GM12878 (cell line): ENCODE data around the gene LACTBL1. TPM values are rescaled to one million over a fixed set of nuclear protein-coding genes. Genes with fewer than 3 reads are reported as not detected.

Experiments used
- ATAC-seq: fragments of 200-7000 bp; cut with Tn5 transposase; 3 replicates; pipeline ENCODE4 v1.9.1; 2020; ENCODE audit warnings: mild to moderate bottlenecking, moderate library complexity
- BruUV-seq: library from RNA; stranded (reverse); fragments of 400-500 nt; replicated peaks from 2 replicates; lab custom pipeline; 2021; lab: Mats Ljungman, UMichigan
- CTCF ChIA-PET: fragments of 300-600 bp; sonication (Branson Sonifier 250); formaldehyde crosslinking; extraction: SDS; loops from one replicate; lab custom pipeline; 2021; ENCODE audit warnings: inconsistent platforms; lab: Yijun Ruan, JAX
- POLR2A ChIA-PET: fragments of 350-600 bp; formaldehyde crosslinking; extraction: SDS; loops from one replicate; lab custom pipeline; 2021; ENCODE audit warnings: inconsistent platforms; lab: Charles Lee
- RAD21 ChIA-PET: fragments of 300-600 bp; sonication (Branson Sonifier 250); formaldehyde crosslinking; loops from one replicate; lab custom pipeline; 2023; ENCODE audit warnings: antibody characterized with exemption; ENCODE audit not compliant: unreplicated experiment; lab: Charles Lee
- SMC1A ChIA-PET: fragments of 300-600 bp; sonication (Branson Sonifier 250); formaldehyde crosslinking; loops from one replicate; lab custom pipeline; 2023; ENCODE audit not compliant: unreplicated experiment, uncharacterized antibody; lab: Charles Lee
- DNase-seq: peaks from one replicate; pipeline ENCODE4 v3.0.0-alpha.2; 2011; ENCODE audit warnings: low read depth, low spot score
- FAIRE-seq: peaks from 3 replicates; lab custom pipeline; 2011; peaks lifted over from hg19 to GRCh38; lab: Jason Lieb, UNC
- H2AFZ ChIP-seq: 2 replicates; pipeline ENCODE4 v1.6.0; 2011; ENCODE audit warnings: low read depth, low read length, control low read depth; ENCODE audit not compliant: control insufficient read depth
- H3K27ac ChIP-seq: 2 replicates; pipeline ENCODE4 v1.5.1; 2011; ENCODE audit warnings: control low read depth; ENCODE audit not compliant: control insufficient read depth, insufficient read depth
- H3K27me3 ChIP-seq, 2 experiments: replicated peaks in 1 of 2; 2 replicates each; pipeline versions ENCODE4 v1.6.0 to v1.6.1; 2011; ENCODE audit warnings: low read length in 1 of 2; ENCODE audit not compliant: control insufficient read depth in 2 of 2, insufficient read depth in 2 of 2
- H3K36me3 ChIP-seq, 2 experiments: 2 replicates each; pipeline ENCODE4 v1.5.1; 2011; ENCODE audit warnings: low read length in 1 of 2; ENCODE audit not compliant: control insufficient read depth in 2 of 2, insufficient read depth in 2 of 2
- H3K4me1 ChIP-seq: 2 replicates; pipeline ENCODE4 v1.6.1; 2011; ENCODE audit warnings: mild to moderate bottlenecking, low read length, moderate library complexity, mixed read lengths; ENCODE audit not compliant: control insufficient read depth, insufficient read depth
- H3K4me2 ChIP-seq: 2 replicates; pipeline ENCODE4 v1.6.0; 2011; ENCODE audit warnings: control low read depth; ENCODE audit not compliant: control insufficient read depth, insufficient read depth
- H3K4me3 ChIP-seq: fragments of 200-600 bp; sonication (generic); 2 replicates; pipeline ENCODE4 v1.5.1; 2016
- H3K79me2 ChIP-seq: 2 replicates; pipeline ENCODE4 v1.6.0; 2011; ENCODE audit warnings: low read length; ENCODE audit not compliant: control insufficient read depth, insufficient read depth
- H3K9ac ChIP-seq: 2 replicates; pipeline ENCODE4 v1.8.0; 2011; ENCODE audit warnings: low read length, control low read depth, mixed read lengths; ENCODE audit not compliant: control insufficient read depth, insufficient read depth
- H3K9me3 ChIP-seq: replicated peaks from 3 replicates; pipeline ENCODE4 v1.5.1; 2011; ENCODE audit warnings: mild to moderate bottlenecking, low read length; ENCODE audit not compliant: control insufficient read depth, insufficient read depth
- H4K20me1 ChIP-seq: 2 replicates; pipeline ENCODE4 v1.6.0; 2011; ENCODE audit not compliant: control insufficient read depth, insufficient read depth
- BCL11A ChIP-seq: IDR thresholded peaks from 2 replicates; pipeline ENCODE4 v1.6.1; 2011; ENCODE audit warnings: low read depth, low read length
- BMI1 ChIP-seq: fragments of 450-650 bp; IDR thresholded peaks from 2 replicates; pipeline ENCODE4 v1.6.1; 2016; ENCODE audit warnings: mild to moderate bottlenecking, moderate library complexity, borderline replicate concordance
- CBX3 ChIP-seq: fragments of 200-600 bp; sonication (generic); IDR thresholded peaks from 2 replicates; pipeline ENCODE4 v1.6.1; 2016; ENCODE audit warnings: low read depth, borderline replicate concordance
- JUND ChIP-seq: IDR thresholded peaks from 2 replicates; pipeline ENCODE4 v1.6.1; 2012; ENCODE audit warnings: low read depth, mild to moderate bottlenecking, low read length, improper control_type of control experiment, moderate library complexity
- MYB ChIP-seq: fragments of 150-350 bp; IDR thresholded peaks from 2 replicates; pipeline ENCODE4 v1.6.1; 2014; ENCODE audit warnings: mild to moderate bottlenecking, low read depth, low read length, borderline replicate concordance
- NFYA ChIP-seq: IDR thresholded peaks from 2 replicates; pipeline ENCODE4 v1.6.1; 2011; ENCODE audit warnings: low read depth, mild to moderate bottlenecking, low read length, improper control_type of control experiment, borderline replicate concordance
- NR2C2 ChIP-seq: IDR thresholded peaks from 2 replicates; pipeline ENCODE4 v1.6.1; 2011; ENCODE audit warnings: borderline replicate concordance, low read depth; ENCODE audit not compliant: control insufficient read depth, insufficient read length
- PAX5 ChIP-seq: IDR thresholded peaks from 2 replicates; pipeline ENCODE4 v1.6.1; 2011; ENCODE audit warnings: low read depth, low read length, borderline replicate concordance
- POLR2AphosphoS2 ChIP-seq: IDR thresholded peaks from 2 replicates; pipeline ENCODE4 v1.6.1; 2011; ENCODE audit warnings: low read depth, mild to moderate bottlenecking, low read length, improper control_type of control experiment, moderate library complexity
- POU2F2 ChIP-seq: IDR thresholded peaks from 3 replicates; pipeline ENCODE4 v1.6.1; 2011; ENCODE audit warnings: low read depth, mild to moderate bottlenecking, low read length, borderline replicate concordance
- TCF7 ChIP-seq: IDR thresholded peaks from 2 replicates; pipeline ENCODE4 v1.6.1; 2014; ENCODE audit warnings: antibody characterized with exemption, borderline replicate concordance
- WGBS: methylation state at CpG from one replicate; pipeline ENCODE4 v1.1.6; 2016; ENCODE audit warnings: low lambda C conversion rate; ENCODE audit not compliant: insufficient replicate concordance, insufficient coverage; ENCODE audit errors: missing lambda C conversion rate; 5-methylcytosine and 5-hydroxymethylcytosine counted together
- in situ Hi-C: fragments of 300-500 bp; cut with MboI; formaldehyde crosslinking; loops from 9 replicates; pipeline ENCODE4 v1.14.3; 2018; ENCODE audit warnings: mixed read lengths
- intact Hi-C: fragments of 100-400 bp; cut with micrococcal nuclease; formaldehyde crosslinking; loops from one replicate; pipeline ENCODE4 v1.14.2; 2022; ENCODE audit not compliant: unreplicated experiment
- polyA plus RNA-seq, 11 experiments: library from polyadenylated mRNA; depleted of rRNA in 4 of 11; unstranded in 6 of 11; stranded (reverse) in 5 of 11; fragments of >200 nt; fragmentation: Nextera tagmentation in 4 of 11; fragmentation: Illumina TruSeq in 1 of 11; extraction: Ambion mirVana in 4 of 11; extraction: Trizol in 1 of 11; gene quantifications; 1 replicate in 1 of 11; 2 replicates in 10 of 11; pipeline versions ENCODE4 v1.2.1 to v1.2.3, GENCODE V29; 2011 to 2016; ENCODE audit warnings: inconsistent platforms in 2 of 11, missing spikeins in 2 of 11, low read depth in 1 of 11
- total RNA-seq, 4 experiments: library from RNA; depleted of rRNA in 3 of 4; stranded (reverse); fragments of >200 nt in 3 of 4; fragmentation: Illumina TruSeq in 1 of 4; extraction: Trizol in 1 of 4; gene quantifications; 2 replicates each; pipeline versions ENCODE4 v1.2.1 to v1.2.3, GENCODE V29; 2013 to 2021
- TF ChIP-seq, protein P1 (sequence below): fragments of 450-650 bp; IDR thresholded peaks from 2 replicates; pipeline ENCODE4 v1.6.1; 2018; ENCODE audit warnings: mild to moderate bottlenecking, low read depth, moderate library complexity; ENCODE audit not compliant: partially characterized antibody
- TF ChIP-seq, protein P2 (sequence below): IDR thresholded peaks from 2 replicates; pipeline ENCODE4 v1.6.1; 2012; ENCODE audit warnings: low read depth, low read length, improper control_type of control experiment

The LACTBL1 gene
- total and polyA plus RNA-seq, 10 of the 15 experiments (the other 5 are each of a cell fraction or from before 2014, with no cell fraction given) = 0.08 TPM; not detected in 9

DNA sequence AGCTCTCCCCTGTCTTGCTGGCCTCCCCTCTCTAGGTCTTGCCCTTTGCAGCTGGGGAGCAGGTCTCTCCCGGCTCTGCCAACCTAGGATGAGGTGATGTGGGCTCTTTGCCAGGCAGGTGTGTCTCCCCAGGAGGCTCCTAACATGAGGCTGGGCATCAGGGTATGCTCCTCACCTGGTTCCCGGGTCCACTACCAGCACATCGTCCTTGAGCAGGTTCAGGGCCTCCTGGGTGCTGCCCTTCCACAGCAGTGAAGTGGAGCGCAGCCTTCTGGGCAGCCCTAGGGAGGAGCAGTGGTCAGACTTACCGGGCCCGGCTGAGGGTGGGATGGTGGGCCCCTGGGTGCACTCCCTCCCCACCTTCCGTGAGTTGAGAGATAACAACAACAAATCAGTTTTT, 17.5 kb downstream of the LACTBL1 start:
- Histone ChIP-seq H3K27ac (no peak overlapping the region), H4K20me1 (no peaks in the 10 kb centered on the region), H3K4me3 (no peak overlapping the region), H3K9me3 (no peaks in the 10 kb centered on the region), H2AFZ (no peak overlapping the region), H3K4me2 (no peak overlapping the region)
- FAIRE-seq = no peak
- SMC1A ChIA-PET = interaction anchor here (0.7 kb wide), 1 partner anchor 295 kb away, joined by 3 read pairs; no protein-coding TSS in a partner anchor
- BruUV-seq = no TSS peak
- TF ChIP-seq TCF7 (no peak), NFYA (no peak), MYB (no peak), PAX5 (no peak), POU2F2 (no peak), POLR2AphosphoS2 (no peak)
- TF ChIP-seq, all 136 proteins: peak for 0
- ChIA-PET RAD21 (interaction anchor here (0.6 kb wide), 1 partner anchor 9 kb away, joined by 3 read pairs; no protein-coding TSS in a partner anchor), POLR2A (no interaction called here), CTCF (no interaction called here)
- Histone ChIP-seq H3K79me2 (no peaks in the 10 kb centered on the region), H3K9ac (no peak overlapping the region), H3K4me1 (no peaks in the 10 kb centered on the region), H3K27me3 (peaks cover 0 to 2% of the 10 kb centered on the region in 2 experiments; a peak in 2 of 4 replicates), H3K36me3 (no peaks in the 10 kb centered on the region)
- in situ Hi-C loops = no loop called here
- 29% methylated on average over 7 of the region's 7 CpGs for WGBS
- intact Hi-C loops = no loop called here
- no peak for DNase-seq
- ATAC-seq = no peak

DNA sequence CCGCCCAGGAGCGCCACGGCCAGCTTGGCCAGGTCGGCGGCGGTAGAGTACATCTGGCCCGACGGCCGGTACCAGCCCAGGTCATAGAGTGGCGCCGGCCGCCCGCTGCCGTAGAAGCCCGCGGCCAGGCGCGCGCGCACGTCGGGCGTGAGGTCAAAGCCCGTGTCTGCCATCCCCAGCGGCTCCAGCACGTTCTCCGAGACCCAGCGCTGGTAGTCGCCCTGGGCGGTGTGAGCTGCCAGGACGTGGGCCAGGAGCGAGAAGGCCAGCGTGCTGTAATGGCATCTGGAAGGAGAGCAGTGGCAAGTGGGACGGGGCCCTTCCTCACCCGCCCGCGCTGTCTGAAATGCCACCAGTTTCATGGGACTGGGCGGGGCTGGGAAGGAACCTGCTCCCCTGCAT, 18.9 kb downstream of the LACTBL1 start:
- in situ Hi-C loops = no loop called here
- 64% methylated on average over 32 of the region's 38 CpGs for WGBS
- SMC1A ChIA-PET = no interaction called here
- TF ChIP-seq POU2F2 (no peak), NR2C2 (no peak), BMI1 (no peak), CBX3 (no peak), JUND (no peak), BCL11A (no peak)
- TF ChIP-seq, protein P1, sequence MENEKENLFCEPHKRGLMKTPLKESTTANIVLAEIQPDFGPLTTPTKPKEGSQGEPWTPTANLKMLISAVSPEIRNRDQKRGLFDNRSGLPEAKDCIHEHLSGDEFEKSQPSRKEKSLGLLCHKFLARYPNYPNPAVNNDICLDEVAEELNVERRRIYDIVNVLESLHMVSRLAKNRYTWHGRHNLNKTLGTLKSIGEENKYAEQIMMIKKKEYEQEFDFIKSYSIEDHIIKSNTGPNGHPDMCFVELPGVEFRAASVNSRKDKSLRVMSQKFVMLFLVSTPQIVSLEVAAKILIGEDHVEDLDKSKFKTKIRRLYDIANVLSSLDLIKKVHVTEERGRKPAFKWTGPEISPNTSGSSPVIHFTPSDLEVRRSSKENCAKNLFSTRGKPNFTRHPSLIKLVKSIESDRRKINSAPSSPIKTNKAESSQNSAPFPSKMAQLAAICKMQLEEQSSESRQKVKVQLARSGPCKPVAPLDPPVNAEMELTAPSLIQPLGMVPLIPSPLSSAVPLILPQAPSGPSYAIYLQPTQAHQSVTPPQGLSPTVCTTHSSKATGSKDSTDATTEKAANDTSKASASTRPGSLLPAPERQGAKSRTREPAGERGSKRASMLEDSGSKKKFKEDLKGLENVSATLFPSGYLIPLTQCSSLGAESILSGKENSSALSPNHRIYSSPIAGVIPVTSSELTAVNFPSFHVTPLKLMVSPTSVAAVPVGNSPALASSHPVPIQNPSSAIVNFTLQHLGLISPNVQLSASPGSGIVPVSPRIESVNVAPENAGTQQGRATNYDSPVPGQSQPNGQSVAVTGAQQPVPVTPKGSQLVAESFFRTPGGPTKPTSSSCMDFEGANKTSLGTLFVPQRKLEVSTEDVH = no peak
- TF ChIP-seq, protein P2, sequence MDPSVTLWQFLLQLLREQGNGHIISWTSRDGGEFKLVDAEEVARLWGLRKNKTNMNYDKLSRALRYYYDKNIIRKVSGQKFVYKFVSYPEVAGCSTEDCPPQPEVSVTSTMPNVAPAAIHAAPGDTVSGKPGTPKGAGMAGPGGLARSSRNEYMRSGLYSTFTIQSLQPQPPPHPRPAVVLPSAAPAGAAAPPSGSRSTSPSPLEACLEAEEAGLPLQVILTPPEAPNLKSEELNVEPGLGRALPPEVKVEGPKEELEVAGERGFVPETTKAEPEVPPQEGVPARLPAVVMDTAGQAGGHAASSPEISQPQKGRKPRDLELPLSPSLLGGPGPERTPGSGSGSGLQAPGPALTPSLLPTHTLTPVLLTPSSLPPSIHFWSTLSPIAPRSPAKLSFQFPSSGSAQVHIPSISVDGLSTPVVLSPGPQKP = no peak

More for the DNA sequence above, 18.9 kb downstream of the LACTBL1 start:
- Histone ChIP-seq H3K9me3 (no peaks in the 10 kb centered on the region), H3K4me3 (no peak overlapping the region), H3K9ac (no peak overlapping the region), H2AFZ (no peak overlapping the region), H3K27ac (no peak overlapping the region), H3K36me3 (no peaks in the 10 kb centered on the region), H3K27me3 (peaks cover 0 to 2% of the 10 kb centered on the region in 2 experiments; a peak in 1 of 4 replicates), H3K4me1 (no peaks in the 10 kb centered on the region), H4K20me1 (no peaks in the 10 kb centered on the region), H3K79me2 (no peaks in the 10 kb centered on the region), H3K4me2 (no peak overlapping the region)
- no peak for FAIRE-seq
- intact Hi-C loops = no loop called here
- ATAC-seq = no peak
- no TSS peak for BruUV-seq
- POLR2A ChIA-PET = no interaction called here
- CTCF ChIA-PET = no interaction called here
- DNase-seq = no peak
- RAD21 ChIA-PET = no interaction called here
